ENCODE data around the gene SYTL2. TPM values are rescaled to one million over a fixed set of nuclear protein-coding genes. Genes with fewer than 3 reads are reported as not detected.

The SYTL2 gene
- total RNA-seq, 1 experiment from 2014 or later, result 5.2 TPM

GRCh38 chr11:85826116-85826855, 15.3 kb upstream of the SYTL2 start:
- no peak overlapping the region for H3K56ac ChIP-seq (ENCODE audit: insufficient read length, low read depth, low read length)
- H2BK20ac ChIP-seq (ENCODE audit: low read depth, low read length, poor library complexity, severe bottlenecking), result no peak overlapping the region
- H2BK15ac ChIP-seq (ENCODE audit: low read depth, low read length), result no peak overlapping the region
- H4K20me1 ChIP-seq (ENCODE audit: control insufficient read depth, insufficient read depth, insufficient read length), result no peaks in the 10 kb centered on the region
- H2AK5ac ChIP-seq (ENCODE audit: insufficient read length, low read length), result no peak overlapping the region
- Mint-ChIP-seq H3K27ac (no peak overlapping the region), H3K4me3 (no peak overlapping the region; a peak in 1 of 5 replicates), H3K9me3 (no peaks in the 10 kb centered on the region), H3K36me3 (ENCODE audit: insufficient read depth in 1 of 3, low read depth in 3 of 3) (no peaks in the 10 kb centered on the region), H3K27me3 (ENCODE audit: low read depth) (peaks cover 3% of the 10 kb centered on the region), H3K4me1 (peaks cover 6 to 7% of the 10 kb centered on the region in 2 experiments; a peak in 3 of 4 replicates)
- H4K91ac ChIP-seq (ENCODE audit: insufficient read length, low read depth, low read length), result no peak overlapping the region
- no peak overlapping the region for H3K4ac ChIP-seq (ENCODE audit: low read depth, low read length)
- H3K9me3 ChIP-seq (ENCODE audit: control insufficient read depth, low read depth, low read length), result no peaks in the 10 kb centered on the region
- no peak overlapping the region for H3K23ac ChIP-seq (ENCODE audit: insufficient read length, low read depth, low read length)
- no peak overlapping the region for H3K9ac ChIP-seq (ENCODE audit: extremely low read depth, insufficient read length, low read length)
- H2BK12ac ChIP-seq (ENCODE audit: insufficient read length, low read depth, low read length), result no peak overlapping the region
- H4K5ac ChIP-seq (ENCODE audit: insufficient read length, low read depth, low read length), result no peak overlapping the region
- H3K4me1 ChIP-seq (ENCODE audit: insufficient read depth, low read length), result no peaks in the 10 kb centered on the region
- no peak overlapping the region for H3K27ac ChIP-seq (ENCODE audit: insufficient read length, low read depth, low read length)
- H2AFZ ChIP-seq (ENCODE audit: low read length), result no peak overlapping the region
- no peaks in the 10 kb centered on the region for H3K23me2 ChIP-seq (ENCODE audit: insufficient read length, low read depth, low read length, poor library complexity, severe bottlenecking)
- no peaks in the 10 kb centered on the region for H3K79me2 ChIP-seq (ENCODE audit: insufficient read depth, low read length)
- no peaks in the 10 kb centered on the region for H3K79me1 ChIP-seq (ENCODE audit: insufficient read depth, low read depth, low read length, poor library complexity, severe bottlenecking)
- no CpG with 5 or more reads among the region's 7 CpGs for WGBS (ENCODE audit: extremely low coverage, insufficient read length, low lambda C conversion rate)
- H3K18ac ChIP-seq (ENCODE audit: insufficient read length, low read depth, low read length), result no peak overlapping the region
- H3K27me3 ChIP-seq (ENCODE audit: insufficient read depth, low read length), result no peaks in the 10 kb centered on the region; the same call in 1 of the 2 replicates
- H3T11ph ChIP-seq (ENCODE audit: low read length), result no peak overlapping the region
- peak; percentile 68 for TF ChIP-seq CTCF (conservative IDR thresholded peaks at IDR 0.05)
- H3K14ac ChIP-seq (ENCODE audit: insufficient read depth, low read length), result no peak overlapping the region
- DNase-seq, result peak; percentile 54
- H2BK5ac ChIP-seq (ENCODE audit: insufficient read length, low read length), result no peak overlapping the region
- no peak overlapping the region for H3K4me2 ChIP-seq (ENCODE audit: insufficient read depth, insufficient read length, low read length)
- H2BK120ac ChIP-seq (ENCODE audit: low read depth, low read length, poor library complexity, severe bottlenecking), result no peak overlapping the region
- H4K8ac ChIP-seq (replicated peaks; ENCODE audit: insufficient read length, low read depth, low read length), result no peak overlapping the region
